ENCODE data around the gene CCNDBP1.

CCNDBP1 gene

GRCh38 chr15:43185157-43186002, at the start of gene CCNDBP1:
Gene CCNDBP1, plus strand, starts transcription at chr15:43185403. Its CDS starts 96 bp downstream, at chr15:43185499.
- H3K4me3 ChIP-seq (ENCODE audit: low read length): peak within 1 kb of the TSS; percentile 73
- DNase-seq (ENCODE audit: low read depth): peak; percentile 76
- TF ChIP-seq CTCF (IDR thresholded peaks at IDR 0.05; ENCODE audit: insufficient read depth, low read depth, low read length, missing control alignments): peak; percentile 39

GRCh38 chr15:43143203-43143941, 41.8 kb upstream of the CCNDBP1 start:
- peak; percentile 17 for DNase-seq (ENCODE audit: low read depth)
- no peak for TF ChIP-seq CTCF (IDR thresholded peaks at IDR 0.05; ENCODE audit: insufficient read depth, low read depth, low read length, missing control alignments)

GRCh38 chr15:43144512-43144911, 40.7 kb upstream of the CCNDBP1 start:
- H3K4me3 ChIP-seq (ENCODE audit: low read length): no peak overlapping the region
- no peak for TF ChIP-seq CTCF (IDR thresholded peaks at IDR 0.05; ENCODE audit: insufficient read depth, low read depth, low read length, missing control alignments)
- DNase-seq (ENCODE audit: low read depth): no peak

More at GRCh38 chr15:43143203-43143941, 41.8 kb upstream of the CCNDBP1 start:
- no peak overlapping the region for H3K4me3 ChIP-seq (ENCODE audit: low read length)

GRCh38 chr15:43146184-43146583, 39.0 kb upstream of the CCNDBP1 start:
- no peak for DNase-seq (ENCODE audit: low read depth)
- no peak overlapping the region for H3K4me3 ChIP-seq (ENCODE audit: low read length)
- TF ChIP-seq CTCF (IDR thresholded peaks at IDR 0.05; ENCODE audit: insufficient read depth, low read depth, low read length, missing control alignments): no peak

- peak; percentile 99 for DNase-seq (ENCODE audit: low read depth)
- TF ChIP-seq CTCF (IDR thresholded peaks at IDR 0.05; ENCODE audit: insufficient read depth, low read depth, low read length, missing control alignments): no peak
- no peak overlapping the region for H3K4me3 ChIP-seq (ENCODE audit: low read length)
Measured at GRCh38 chr15:43150191-43150929, 34.8 kb upstream of the CCNDBP1 start.

- H3K4me3 ChIP-seq (ENCODE audit: low read length): no peak overlapping the region
- no peak for DNase-seq (ENCODE audit: low read depth)
- no peak for TF ChIP-seq CTCF (IDR thresholded peaks at IDR 0.05; ENCODE audit: insufficient read depth, low read depth, low read length, missing control alignments)
Measured at GRCh38 chr15:43151688-43152087, 33.5 kb upstream of the CCNDBP1 start.

Data from epithelial cell of esophagus (primary cell).